GM12878 (cell line): ENCODE results near the gene PTPRN2. TPM values are rescaled to one million over a fixed set of nuclear protein-coding genes. Genes with fewer than 3 reads are reported as not detected.

Experiments used
- ATAC-seq: fragments of 200-7000 bp; cut with Tn5 transposase; 3 replicates; pipeline ENCODE4 v1.9.1; 2020; ENCODE audit warnings: mild to moderate bottlenecking, moderate library complexity
- BruUV-seq: library from RNA; stranded (reverse); fragments of 400-500 nt; replicated peaks from 2 replicates; lab custom pipeline; 2021; lab: Mats Ljungman, UMichigan
- CTCF ChIA-PET: fragments of 300-600 bp; sonication (Branson Sonifier 250); formaldehyde crosslinking; extraction: SDS; loops from one replicate; lab custom pipeline; 2021; ENCODE audit warnings: inconsistent platforms; lab: Yijun Ruan, JAX
- POLR2A ChIA-PET: fragments of 350-600 bp; formaldehyde crosslinking; extraction: SDS; loops from one replicate; lab custom pipeline; 2021; ENCODE audit warnings: inconsistent platforms; lab: Charles Lee
- RAD21 ChIA-PET: fragments of 300-600 bp; sonication (Branson Sonifier 250); formaldehyde crosslinking; loops from one replicate; lab custom pipeline; 2023; ENCODE audit warnings: antibody characterized with exemption; ENCODE audit not compliant: unreplicated experiment; lab: Charles Lee
- SMC1A ChIA-PET: fragments of 300-600 bp; sonication (Branson Sonifier 250); formaldehyde crosslinking; loops from one replicate; lab custom pipeline; 2023; ENCODE audit not compliant: unreplicated experiment, uncharacterized antibody; lab: Charles Lee
- DNase-seq: peaks from one replicate; pipeline ENCODE4 v3.0.0-alpha.2; 2011; ENCODE audit warnings: low read depth, low spot score
- FAIRE-seq: peaks from 3 replicates; lab custom pipeline; 2011; peaks lifted over from hg19 to GRCh38; lab: Jason Lieb, UNC
- H2AFZ ChIP-seq: 2 replicates; pipeline ENCODE4 v1.6.0; 2011; ENCODE audit warnings: low read depth, low read length, control low read depth; ENCODE audit not compliant: control insufficient read depth
- H3K27ac ChIP-seq: 2 replicates; pipeline ENCODE4 v1.5.1; 2011; ENCODE audit warnings: control low read depth; ENCODE audit not compliant: control insufficient read depth, insufficient read depth
- H3K27me3 ChIP-seq, 2 experiments: replicated peaks in 1 of 2; 2 replicates each; pipeline versions ENCODE4 v1.6.0 to v1.6.1; 2011; ENCODE audit warnings: low read length in 1 of 2; ENCODE audit not compliant: control insufficient read depth in 2 of 2, insufficient read depth in 2 of 2
- H3K36me3 ChIP-seq, 2 experiments: 2 replicates each; pipeline ENCODE4 v1.5.1; 2011; ENCODE audit warnings: low read length in 1 of 2; ENCODE audit not compliant: control insufficient read depth in 2 of 2, insufficient read depth in 2 of 2
- H3K4me1 ChIP-seq: 2 replicates; pipeline ENCODE4 v1.6.1; 2011; ENCODE audit warnings: mild to moderate bottlenecking, low read length, moderate library complexity, mixed read lengths; ENCODE audit not compliant: control insufficient read depth, insufficient read depth
- H3K4me2 ChIP-seq: 2 replicates; pipeline ENCODE4 v1.6.0; 2011; ENCODE audit warnings: control low read depth; ENCODE audit not compliant: control insufficient read depth, insufficient read depth
- H3K4me3 ChIP-seq: fragments of 200-600 bp; sonication (generic); 2 replicates; pipeline ENCODE4 v1.5.1; 2016
- H3K79me2 ChIP-seq: 2 replicates; pipeline ENCODE4 v1.6.0; 2011; ENCODE audit warnings: low read length; ENCODE audit not compliant: control insufficient read depth, insufficient read depth
- H3K9ac ChIP-seq: 2 replicates; pipeline ENCODE4 v1.8.0; 2011; ENCODE audit warnings: low read length, control low read depth, mixed read lengths; ENCODE audit not compliant: control insufficient read depth, insufficient read depth
- H3K9me3 ChIP-seq: replicated peaks from 3 replicates; pipeline ENCODE4 v1.5.1; 2011; ENCODE audit warnings: mild to moderate bottlenecking, low read length; ENCODE audit not compliant: control insufficient read depth, insufficient read depth
- H4K20me1 ChIP-seq: 2 replicates; pipeline ENCODE4 v1.6.0; 2011; ENCODE audit not compliant: control insufficient read depth, insufficient read depth
- CEBPZ ChIP-seq: fragments of 150-350 bp; IDR thresholded peaks from 2 replicates; pipeline ENCODE4 v1.6.1; 2016; ENCODE audit warnings: low read depth, low read length
- FOXK2 ChIP-seq: fragments of 450-650 bp; IDR thresholded peaks from 2 replicates; pipeline ENCODE4 v1.6.1; 2017; ENCODE audit warnings: mild to moderate bottlenecking, moderate library complexity
- NFIC ChIP-seq: IDR thresholded peaks from 2 replicates; pipeline ENCODE4 v1.6.1; 2012; ENCODE audit warnings: low read depth, mild to moderate bottlenecking, inconsistent platforms, low read length, moderate library complexity
- NKRF ChIP-seq: fragments of 450-650 bp; conservative IDR thresholded peaks from 2 replicates; pipeline ENCODE4 v1.6.1; 2017; ENCODE audit warnings: mild to moderate bottlenecking, moderate library complexity
- RAD51 ChIP-seq: fragments of 450-650 bp; IDR thresholded peaks from 2 replicates; pipeline ENCODE4 v1.6.1; 2016; ENCODE audit warnings: moderate library complexity, mild to moderate bottlenecking, inconsistent platforms
- SMAD5 ChIP-seq: IDR thresholded peaks from 2 replicates; pipeline ENCODE4 v1.6.1; 2016; ENCODE audit warnings: antibody characterized with exemption, low read depth
- SPI1 ChIP-seq: IDR thresholded peaks from 2 replicates; pipeline ENCODE4 v1.6.1; 2011; ENCODE audit warnings: low read depth, mild to moderate bottlenecking, low read length, moderate library complexity, borderline replicate concordance; ENCODE audit not compliant: insufficient read depth
- TARDBP ChIP-seq: IDR thresholded peaks from 2 replicates; pipeline ENCODE4 v1.6.1; 2016; ENCODE audit warnings: borderline replicate concordance
- WRNIP1 ChIP-seq: IDR thresholded peaks from 2 replicates; pipeline ENCODE4 v1.6.1; 2011; ENCODE audit warnings: low read depth, low read length, improper control_type of control experiment, borderline replicate concordance
- ZZZ3 ChIP-seq: IDR thresholded peaks from 2 replicates; pipeline ENCODE4 v1.6.1; 2011; ENCODE audit warnings: low read depth; ENCODE audit not compliant: control insufficient read depth, insufficient read length
- WGBS: methylation state at CpG from one replicate; pipeline ENCODE4 v1.1.6; 2016; ENCODE audit warnings: low lambda C conversion rate; ENCODE audit not compliant: insufficient replicate concordance, insufficient coverage; ENCODE audit errors: missing lambda C conversion rate; 5-methylcytosine and 5-hydroxymethylcytosine counted together
- in situ Hi-C: fragments of 300-500 bp; cut with MboI; formaldehyde crosslinking; loops from 9 replicates; pipeline ENCODE4 v1.14.3; 2018; ENCODE audit warnings: mixed read lengths
- intact Hi-C: fragments of 100-400 bp; cut with micrococcal nuclease; formaldehyde crosslinking; loops from one replicate; pipeline ENCODE4 v1.14.2; 2022; ENCODE audit not compliant: unreplicated experiment
- polyA plus RNA-seq, 11 experiments: library from polyadenylated mRNA; depleted of rRNA in 4 of 11; unstranded in 6 of 11; stranded (reverse) in 5 of 11; fragments of >200 nt; fragmentation: Nextera tagmentation in 4 of 11; fragmentation: Illumina TruSeq in 1 of 11; extraction: Ambion mirVana in 4 of 11; extraction: Trizol in 1 of 11; gene quantifications; 1 replicate in 1 of 11; 2 replicates in 10 of 11; pipeline versions ENCODE4 v1.2.1 to v1.2.3, GENCODE V29; 2011 to 2016; ENCODE audit warnings: inconsistent platforms in 2 of 11, missing spikeins in 2 of 11, low read depth in 1 of 11
- total RNA-seq, 4 experiments: library from RNA; depleted of rRNA in 3 of 4; stranded (reverse); fragments of >200 nt in 3 of 4; fragmentation: Illumina TruSeq in 1 of 4; extraction: Trizol in 1 of 4; gene quantifications; 2 replicates each; pipeline versions ENCODE4 v1.2.1 to v1.2.3, GENCODE V29; 2013 to 2021
- TF ChIP-seq, protein P1 (sequence below): fragments of 450-650 bp; IDR thresholded peaks from 2 replicates; pipeline ENCODE4 v1.6.1; 2017; ENCODE audit warnings: mild to moderate bottlenecking
- TF ChIP-seq, protein P2 (sequence below): IDR thresholded peaks from 2 replicates; pipeline ENCODE4 v1.6.1; 2012; ENCODE audit warnings: low read length, inconsistent platforms
- TF ChIP-seq, protein P3 (sequence below): fragments of 150-350 bp; IDR thresholded peaks from 2 replicates; pipeline ENCODE4 v1.6.1; 2014; ENCODE audit warnings: mild to moderate bottlenecking, low read depth, low read length

Gene PTPRN2
- total and polyA plus RNA-seq, 10 of the 15 experiments (the other 5 are each of a cell fraction or from before 2014, with no cell fraction given), result 5.4 TPM; not detected in 9

DNA sequence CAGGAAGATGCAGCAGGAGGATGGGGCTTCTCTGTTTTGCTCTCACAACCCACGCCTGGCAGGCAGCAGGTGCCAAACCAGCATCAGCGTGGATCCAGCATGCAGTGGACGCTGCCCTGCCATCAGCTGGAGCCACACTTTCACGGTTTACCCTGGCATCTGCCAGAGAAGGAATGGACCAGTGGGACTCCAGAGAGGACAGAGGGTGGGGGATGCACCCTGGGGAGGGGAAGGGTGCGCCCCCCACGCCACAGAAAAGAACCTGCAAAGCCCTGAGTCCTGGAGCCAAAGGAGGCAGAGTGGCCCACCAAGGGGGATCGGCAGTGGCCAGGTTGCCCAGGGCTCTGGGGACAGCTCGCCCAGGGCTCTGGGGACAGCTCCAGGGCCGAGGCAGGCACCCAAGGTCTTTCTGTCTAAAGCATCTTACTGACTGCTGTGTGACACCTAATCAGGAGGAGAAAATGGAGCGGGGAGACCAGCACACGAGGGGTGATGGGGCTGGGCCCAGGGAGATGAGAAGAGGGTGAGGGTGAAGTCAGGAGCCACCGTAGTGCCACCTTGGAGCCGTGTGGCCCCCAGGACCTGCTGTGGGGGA lies 1025.7 kb downstream of the PTPRN2 start:
- no peak overlapping the region for H3K4me3 ChIP-seq
- no peak overlapping the region for H3K4me2 ChIP-seq
- DNase-seq, result no peak
- no peaks in the 10 kb centered on the region for H3K36me3 ChIP-seq
- no peaks in the 10 kb centered on the region for H3K27me3 ChIP-seq
- no peaks in the 10 kb centered on the region for H3K4me1 ChIP-seq
- no peak overlapping the region for H2AFZ ChIP-seq
- WGBS, result 29% methylated on average over 11 of the region's 13 CpGs
- ATAC-seq, result no peak
- CTCF ChIA-PET, result no interaction called here
- no peak overlapping the region for H3K27ac ChIP-seq
- FAIRE-seq, result no peak
- SMC1A ChIA-PET, result no interaction called here
- H3K79me2 ChIP-seq, result no peaks in the 10 kb centered on the region
- no peaks in the 10 kb centered on the region for H4K20me1 ChIP-seq
- POLR2A ChIA-PET, result no interaction called here
- intact Hi-C loops (no loop called here), in situ Hi-C loops (no loop called here)
- H3K9ac ChIP-seq, result no peak overlapping the region
- BruUV-seq, result no TSS peak
- H3K9me3 ChIP-seq, result no peaks in the 10 kb centered on the region; the same call in 2 of the 3 replicates
- RAD21 ChIA-PET, result no interaction called here
- TF ChIP-seq WRNIP1, result no peak
- TF ChIP-seq TARDBP, result no peak
- TF ChIP-seq NKRF, result no peak
- TF ChIP-seq, protein P1, sequence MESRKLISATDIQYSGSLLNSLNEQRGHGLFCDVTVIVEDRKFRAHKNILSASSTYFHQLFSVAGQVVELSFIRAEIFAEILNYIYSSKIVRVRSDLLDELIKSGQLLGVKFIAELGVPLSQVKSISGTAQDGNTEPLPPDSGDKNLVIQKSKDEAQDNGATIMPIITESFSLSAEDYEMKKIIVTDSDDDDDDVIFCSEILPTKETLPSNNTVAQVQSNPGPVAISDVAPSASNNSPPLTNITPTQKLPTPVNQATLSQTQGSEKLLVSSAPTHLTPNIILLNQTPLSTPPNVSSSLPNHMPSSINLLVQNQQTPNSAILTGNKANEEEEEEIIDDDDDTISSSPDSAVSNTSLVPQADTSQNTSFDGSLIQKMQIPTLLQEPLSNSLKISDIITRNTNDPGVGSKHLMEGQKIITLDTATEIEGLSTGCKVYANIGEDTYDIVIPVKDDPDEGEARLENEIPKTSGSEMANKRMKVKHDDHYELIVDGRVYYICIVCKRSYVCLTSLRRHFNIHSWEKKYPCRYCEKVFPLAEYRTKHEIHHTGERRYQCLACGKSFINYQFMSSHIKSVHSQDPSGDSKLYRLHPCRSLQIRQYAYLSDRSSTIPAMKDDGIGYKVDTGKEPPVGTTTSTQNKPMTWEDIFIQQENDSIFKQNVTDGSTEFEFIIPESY, result no peak
- TF ChIP-seq CEBPZ, result no peak
- no peak for TF ChIP-seq SMAD5
- TF ChIP-seq RAD51, result no peak
- no peak for TF ChIP-seq SPI1
- TF ChIP-seq, protein P2, sequence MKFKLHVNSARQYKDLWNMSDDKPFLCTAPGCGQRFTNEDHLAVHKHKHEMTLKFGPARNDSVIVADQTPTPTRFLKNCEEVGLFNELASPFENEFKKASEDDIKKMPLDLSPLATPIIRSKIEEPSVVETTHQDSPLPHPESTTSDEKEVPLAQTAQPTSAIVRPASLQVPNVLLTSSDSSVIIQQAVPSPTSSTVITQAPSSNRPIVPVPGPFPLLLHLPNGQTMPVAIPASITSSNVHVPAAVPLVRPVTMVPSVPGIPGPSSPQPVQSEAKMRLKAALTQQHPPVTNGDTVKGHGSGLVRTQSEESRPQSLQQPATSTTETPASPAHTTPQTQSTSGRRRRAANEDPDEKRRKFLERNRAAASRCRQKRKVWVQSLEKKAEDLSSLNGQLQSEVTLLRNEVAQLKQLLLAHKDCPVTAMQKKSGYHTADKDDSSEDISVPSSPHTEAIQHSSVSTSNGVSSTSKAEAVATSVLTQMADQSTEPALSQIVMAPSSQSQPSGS, result no peak
- no peak for TF ChIP-seq FOXK2
- no peak for TF ChIP-seq ZZZ3
- TF ChIP-seq, protein P3, sequence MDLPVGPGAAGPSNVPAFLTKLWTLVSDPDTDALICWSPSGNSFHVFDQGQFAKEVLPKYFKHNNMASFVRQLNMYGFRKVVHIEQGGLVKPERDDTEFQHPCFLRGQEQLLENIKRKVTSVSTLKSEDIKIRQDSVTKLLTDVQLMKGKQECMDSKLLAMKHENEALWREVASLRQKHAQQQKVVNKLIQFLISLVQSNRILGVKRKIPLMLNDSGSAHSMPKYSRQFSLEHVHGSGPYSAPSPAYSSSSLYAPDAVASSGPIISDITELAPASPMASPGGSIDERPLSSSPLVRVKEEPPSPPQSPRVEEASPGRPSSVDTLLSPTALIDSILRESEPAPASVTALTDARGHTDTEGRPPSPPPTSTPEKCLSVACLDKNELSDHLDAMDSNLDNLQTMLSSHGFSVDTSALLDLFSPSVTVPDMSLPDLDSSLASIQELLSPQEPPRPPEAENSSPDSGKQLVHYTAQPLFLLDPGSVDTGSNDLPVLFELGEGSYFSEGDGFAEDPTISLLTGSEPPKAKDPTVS, result no peak
- TF ChIP-seq NFIC, result no peak
